HTERT RPE-1 (cell line): ENCODE measurements around the gene YIPF4.
"Not testable (repeated sequence)": the region's sequence is repeated elsewhere in the genome, so short reads cannot be mapped to it uniquely, and the experiment has no call there.

Source experiments
- in situ Hi-C: fragments of 300-500 bp; cut with MboI; formaldehyde crosslinking; loops from 4 replicates; pipeline ENCODE4 v1.14.3; 2020; ENCODE audit warnings: low sequenced_read_pairs

Gene YIPF4

GRCh38 chr2:32277674-32278477 is at the start of gene YIPF4:
Gene YIPF4 (plus strand): TSS chr2:32277904. CDS start chr2:32278156, 252 bp downstream.
- in situ Hi-C loops: no loop called here

- in situ Hi-C loops: no loop called here
Measured at GRCh38 chr2:32228181-32228580, 49.5 kb upstream of the YIPF4 start.

GRCh38 chr2:32229635-32230034 is 48.1 kb upstream of the YIPF4 start:
- in situ Hi-C loops: no loop called here

DNA sequence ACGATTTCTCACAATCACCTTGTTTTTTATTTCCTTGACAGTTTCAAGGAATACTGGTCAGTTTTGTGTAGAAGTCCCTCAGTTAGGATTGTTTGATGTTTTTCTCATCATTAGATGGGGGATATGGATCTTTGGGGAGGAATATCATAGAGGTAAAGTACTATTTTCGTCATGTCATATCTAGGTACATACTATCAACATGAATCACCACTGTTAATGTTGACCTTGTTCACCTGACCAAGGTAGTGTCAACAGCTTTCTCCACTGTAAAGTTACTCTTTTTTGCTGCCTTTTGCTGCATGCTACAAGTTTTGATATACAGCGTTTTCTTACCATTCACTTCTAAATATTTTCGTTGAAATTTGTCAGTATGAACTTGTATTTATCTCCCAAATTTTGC is 45.7 kb upstream of the YIPF4 start:
- in situ Hi-C loops: no loop called here

DNA sequence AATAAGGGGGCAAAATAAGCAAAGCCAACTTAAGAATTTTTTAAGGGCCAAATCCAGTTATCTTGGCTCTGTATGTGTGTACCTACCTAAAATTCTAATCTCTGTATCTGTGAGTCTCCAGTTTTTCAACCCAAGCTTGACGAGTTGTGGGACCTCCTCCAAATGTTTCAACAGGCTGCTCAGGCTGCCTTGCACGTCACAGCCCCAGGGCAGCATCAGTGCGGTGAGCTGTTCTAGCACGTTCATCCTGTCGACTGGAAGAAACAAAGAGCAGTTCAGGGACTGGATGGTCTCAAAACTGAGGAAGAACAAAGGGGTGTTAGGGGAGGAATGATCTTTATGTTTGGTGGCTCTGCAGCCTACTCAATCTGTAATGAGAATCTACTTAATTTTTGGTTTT is 42.4 kb upstream of the YIPF4 start:
- in situ Hi-C loops: no loop called here

- in situ Hi-C loops: no loop called here
Measured at GRCh38 chr2:32237488-32237887, 40.2 kb upstream of the YIPF4 start.

GRCh38 chr2:32237996-32238395 is 39.7 kb upstream of the YIPF4 start:
- in situ Hi-C loops: no loop called here

DNA sequence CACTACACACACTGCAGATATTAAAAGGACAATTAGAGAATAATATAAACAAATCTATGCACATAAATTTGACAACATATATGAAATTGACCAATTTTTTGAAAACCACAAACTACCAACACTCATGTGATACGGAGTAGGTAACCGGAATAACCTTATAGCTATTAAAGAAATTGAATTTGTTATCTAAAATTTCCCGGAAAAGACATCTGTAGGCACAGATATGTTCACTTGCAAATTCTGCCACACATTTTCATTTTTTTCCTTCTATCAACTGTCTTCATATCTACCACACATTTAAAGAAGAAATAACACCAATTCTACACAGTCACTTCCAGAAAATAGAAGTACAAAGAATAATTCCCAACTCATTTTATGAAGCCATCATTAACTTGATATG is 35.4 kb upstream of the YIPF4 start:
- in situ Hi-C loops: no loop called here

GRCh38 chr2:32246911-32247310 is 30.8 kb upstream of the YIPF4 start:
- in situ Hi-C loops: no loop called here

DNA sequence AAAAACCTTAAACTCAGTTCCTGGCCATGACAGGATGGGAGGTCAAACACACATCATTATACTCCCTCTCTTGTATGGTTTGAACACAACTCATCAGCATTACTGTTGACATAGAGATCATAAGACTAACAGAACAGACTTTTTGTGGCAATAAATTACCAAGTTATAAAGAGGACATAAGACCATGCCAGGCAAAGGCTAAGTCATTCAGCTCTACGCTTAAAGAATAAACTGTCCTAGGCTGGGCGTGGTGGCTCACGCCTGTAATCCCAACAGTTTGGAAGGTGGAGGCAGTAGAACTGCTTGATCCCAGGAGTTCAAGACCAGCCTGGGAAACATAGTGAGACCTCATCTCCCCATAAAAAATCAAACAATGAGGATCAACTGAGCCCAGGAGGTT is 29.4 kb upstream of the YIPF4 start:
- in situ Hi-C loops: no loop called here

DNA sequence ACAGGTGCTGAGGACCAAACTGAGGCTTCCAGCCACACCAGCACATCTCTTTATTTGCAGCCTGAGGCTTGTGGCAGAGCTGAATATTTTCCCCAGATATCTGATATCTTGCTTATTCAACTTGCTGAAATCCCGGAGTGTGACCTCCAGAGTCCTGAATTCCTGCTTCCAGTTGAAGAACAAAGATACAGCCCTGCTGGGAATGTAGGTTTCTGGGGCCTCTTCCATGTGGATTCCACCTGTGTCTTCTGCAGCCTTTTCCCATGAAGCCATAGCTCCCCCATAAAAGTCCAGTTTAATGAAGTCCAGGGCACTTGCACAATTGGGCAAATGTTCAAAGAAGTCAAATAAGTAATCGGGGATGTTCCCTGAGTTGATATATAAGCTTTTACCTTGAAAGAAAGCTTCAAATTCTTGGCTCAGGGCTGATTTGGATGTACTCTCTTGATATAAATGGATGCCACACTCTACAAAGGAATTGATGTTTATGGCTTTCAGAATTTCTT is 27.9 kb upstream of the YIPF4 start:
- in situ Hi-C loops: no loop called here

- in situ Hi-C loops: no loop called here
Measured at GRCh38 chr2:32250290-32250689, 27.4 kb upstream of the YIPF4 start.

DNA sequence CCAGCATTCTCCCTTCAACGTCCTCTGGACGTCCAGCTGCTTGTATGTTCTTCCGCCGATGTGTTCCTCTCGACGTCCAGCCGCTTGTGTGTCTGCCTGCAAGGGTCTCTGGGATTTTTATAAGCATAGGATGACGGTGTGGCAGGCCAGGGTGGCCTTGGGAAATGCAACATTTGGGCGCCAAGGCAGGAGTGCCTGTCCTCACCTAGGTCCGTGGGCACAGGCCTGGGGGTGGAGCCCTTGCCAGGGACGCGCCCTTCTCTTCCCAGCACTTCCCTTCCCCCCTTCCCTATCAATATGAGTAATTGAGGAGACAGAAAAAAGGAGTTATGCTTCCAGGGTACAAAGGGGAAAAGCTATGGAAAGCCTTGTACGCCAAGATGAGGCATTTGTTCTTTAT is 19.5 kb upstream of the YIPF4 start:
- in situ Hi-C loops: no loop called here

DNA sequence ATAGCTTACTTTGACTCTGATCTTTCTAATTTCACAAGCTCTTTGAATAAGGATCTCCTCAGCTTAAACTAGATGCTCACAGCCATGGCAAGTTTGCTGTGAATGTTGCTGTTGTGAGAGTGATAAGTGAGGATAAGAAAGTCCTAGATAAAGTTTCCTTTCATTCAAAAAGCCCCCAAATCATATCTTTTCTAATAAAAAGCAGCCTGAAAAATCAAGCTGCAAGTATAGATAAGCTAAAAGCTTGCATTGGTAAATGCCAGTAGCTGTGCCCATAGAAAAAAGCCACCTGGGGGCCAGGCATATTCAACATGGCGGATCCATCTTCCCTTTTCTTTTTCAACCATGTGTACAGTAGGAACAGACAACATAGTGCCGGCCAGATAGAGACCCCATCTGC is 17.3 kb upstream of the YIPF4 start:
- in situ Hi-C loops: no loop called here

DNA sequence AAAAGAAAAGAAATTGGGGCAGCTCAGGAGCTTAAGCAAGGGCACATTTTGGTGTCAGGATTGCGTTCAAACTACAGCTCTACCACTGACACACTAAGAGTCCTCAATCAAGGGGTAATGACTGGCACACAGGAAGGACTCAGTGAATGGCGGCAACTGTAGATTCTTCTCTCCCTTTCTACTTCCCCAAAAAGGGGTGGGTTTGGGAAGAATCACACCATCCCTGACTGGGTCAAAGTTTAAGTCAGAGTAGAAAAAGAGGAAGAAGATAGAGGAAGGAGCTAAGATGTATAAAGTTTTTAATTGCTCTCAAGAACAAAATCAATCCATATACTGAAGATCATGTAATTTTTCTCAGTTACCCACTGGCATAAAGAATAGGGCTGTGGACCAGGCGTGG is 15.6 kb upstream of the YIPF4 start:
- in situ Hi-C loops: no loop called here

DNA sequence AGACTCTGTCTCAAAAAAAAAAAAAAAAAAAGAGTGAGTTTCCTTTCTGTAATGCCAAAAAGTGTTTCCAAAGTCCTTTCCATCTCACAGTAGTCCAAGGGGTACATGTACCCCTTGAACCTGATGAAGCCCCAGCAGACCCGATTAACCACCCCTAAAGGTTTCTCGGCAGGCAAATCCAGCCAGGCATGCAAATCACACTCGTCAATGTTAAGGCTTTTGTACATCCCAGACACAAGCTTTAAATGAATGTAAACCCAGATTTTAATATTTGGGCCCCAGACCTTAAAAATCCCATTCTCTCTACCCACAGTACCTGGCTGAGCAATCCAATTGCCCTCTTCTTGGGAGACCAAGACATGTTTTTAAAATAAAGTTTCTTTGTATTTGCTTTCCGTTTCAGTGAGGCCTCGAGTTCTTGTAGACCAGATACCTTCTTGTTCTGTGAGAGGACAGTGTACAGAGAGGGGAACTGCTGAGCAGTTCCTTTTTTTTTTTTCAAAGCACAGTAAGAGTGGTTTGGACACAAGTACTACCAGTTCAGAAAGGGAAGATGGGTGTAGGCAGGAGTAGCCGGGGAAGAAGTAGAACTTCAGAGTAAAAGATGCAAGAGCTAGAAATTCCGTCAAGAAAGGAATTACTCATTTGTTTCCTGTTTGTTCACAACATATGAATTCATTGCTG is 13.1 kb upstream of the YIPF4 start, which contains the start of gene NLRC4:
NLRC4 (minus strand) TSS at position 465 of the 684 bp plus-strand sequence. CDS start 8,111 bp downstream, outside the sequence.
- in situ Hi-C loops: no loop called here

- in situ Hi-C loops: no loop called here
Measured at GRCh38 chr2:32271063-32271462, 6.6 kb upstream of the YIPF4 start.

GRCh38 chr2:32272279-32272678 is 5.4 kb upstream of the YIPF4 start:
- in situ Hi-C loops: no loop called here

- in situ Hi-C loops: no loop called here
Measured at GRCh38 chr2:32274289-32274688, 3.4 kb upstream of the YIPF4 start.

GRCh38 chr2:32275790-32276189 is 1.9 kb upstream of the YIPF4 start:
- in situ Hi-C loops: not testable (repeated sequence)

DNA sequence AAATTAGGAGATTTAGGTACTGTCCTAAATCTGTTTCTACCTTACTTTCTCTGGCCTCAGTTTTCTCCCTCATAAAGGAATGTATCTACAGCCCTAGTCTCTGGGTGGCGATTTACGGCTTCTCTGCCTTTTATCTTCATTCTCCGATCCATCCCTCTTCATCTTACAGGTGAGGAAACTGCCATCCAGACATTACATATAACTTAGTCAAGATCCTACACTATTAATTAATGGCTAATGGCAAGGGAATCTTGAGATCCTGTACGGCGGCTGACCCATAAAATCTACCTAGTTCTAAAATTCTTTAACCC is 386 bp upstream of the YIPF4 start:
- in situ Hi-C loops: no loop called here

DNA sequence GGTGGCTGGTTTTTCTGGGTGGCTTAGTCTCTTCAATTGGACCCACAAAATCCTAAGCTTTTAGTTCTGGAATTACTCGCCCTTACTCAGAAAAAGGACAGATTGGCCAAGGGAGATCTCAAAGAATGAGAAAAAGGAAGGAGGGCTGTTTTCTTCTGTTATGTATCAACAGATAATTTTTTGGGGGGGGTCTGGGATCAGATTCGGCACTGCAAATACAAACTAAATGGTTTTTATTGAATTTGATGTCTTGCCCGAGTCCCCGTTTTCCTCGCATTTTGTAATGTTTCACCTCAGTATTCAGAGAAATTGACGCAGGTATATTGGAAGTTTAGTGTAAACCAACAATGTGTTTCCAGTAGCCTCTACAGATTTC is 762 bp downstream of the YIPF4 start:
- in situ Hi-C loops: no loop called here
